ENCODE results near the gene LDHD.

Gene LDHD

GRCh38 chr16:75114179-75114945 lies 2.2 kb downstream of the LDHD start:
- no peak for DNase-seq

GRCh38 chr16:75113541-75114121 lies 2.9 kb downstream of the LDHD start:
- DNase-seq: no peak

- no peak for DNase-seq
Observed at GRCh38 chr16:75112734-75113491, 3.7 kb downstream of the LDHD start.

GRCh38 chr16:75111961-75112733 lies 4.4 kb downstream of the LDHD start:
- DNase-seq: no peak

GRCh38 chr16:75111514-75111940 lies 5.1 kb downstream of the LDHD start:
- no peak for DNase-seq

GRCh38 chr16:75110637-75111513 lies 5.7 kb downstream of the LDHD start:
- DNase-seq: peak; percentile 84

- no peak for DNase-seq
Observed at GRCh38 chr16:75109732-75110243, 6.8 kb downstream of the LDHD start.

- peak; percentile 65 for DNase-seq
Observed at GRCh38 chr16:75108792-75109731, 7.5 kb downstream of the LDHD start.

- DNase-seq: no peak
Observed at GRCh38 chr16:75107505-75107904, 9.1 kb downstream of the LDHD start.

- DNase-seq: no peak
Observed at GRCh38 chr16:75106351-75107274, 10.0 kb downstream of the LDHD start.

GRCh38 chr16:75105306-75106061 lies 11.1 kb downstream of the LDHD start:
- no peak for DNase-seq

GRCh38 chr16:75104836-75105235 lies 11.7 kb downstream of the LDHD start:
- DNase-seq: no peak

- DNase-seq: no peak
Observed at GRCh38 chr16:75103994-75104393, 12.6 kb downstream of the LDHD start.

GRCh38 chr16:75102595-75102994 lies 14.0 kb downstream of the LDHD start:
- no peak for DNase-seq

GRCh38 chr16:75101635-75102034 lies 14.9 kb downstream of the LDHD start:
- no peak for DNase-seq

- DNase-seq: no peak
Observed at GRCh38 chr16:75100603-75100990, 16.0 kb downstream of the LDHD start.

- peak; percentile 54 for DNase-seq
Observed at GRCh38 chr16:75099738-75100602, 16.6 kb downstream of the LDHD start.
